HEK293 (cell line): ENCODE measurements around the gene RASAL2.

Experiments used
- BCL11A ChIP-seq: fragments of 450-650 bp; formaldehyde crosslinking; IDR thresholded peaks from 2 replicates; pipeline ENCODE4 v1.5.1; 2016; ENCODE audit warnings: low read depth, missing biosample characterization, missing genetic modification characterization
- GLI4 ChIP-seq: fragments of 450-650 bp; formaldehyde crosslinking; IDR thresholded peaks from 2 replicates; pipeline ENCODE4 v1.5.1; 2016; ENCODE audit warnings: missing biosample characterization, missing genetic modification characterization
- ZNF24 ChIP-seq: fragments of 450-650 bp; formaldehyde crosslinking; IDR thresholded peaks from 2 replicates; pipeline ENCODE4 v1.5.1; 2016; ENCODE audit warnings: missing biosample characterization, missing genetic modification characterization
- ZNF423 ChIP-seq: fragments of 450-650 bp; formaldehyde crosslinking; IDR thresholded peaks from 2 replicates; pipeline ENCODE4 v1.5.1; 2016; ENCODE audit warnings: missing biosample characterization, missing genetic modification characterization
- ZNF510 ChIP-seq: fragments of 450-650 bp; formaldehyde crosslinking; IDR thresholded peaks from 2 replicates; pipeline ENCODE4 v1.5.1; 2018; ENCODE audit warnings: mild to moderate bottlenecking, missing genetic modification characterization, missing biosample characterization; ENCODE audit not compliant: insufficient replicate concordance
- ZNF623 ChIP-seq: fragments of 450-650 bp; formaldehyde crosslinking; IDR thresholded peaks from 2 replicates; pipeline ENCODE4 v1.5.1; 2016; ENCODE audit warnings: missing biosample characterization, missing genetic modification characterization
- ZNF785 ChIP-seq: fragments of 450-650 bp; formaldehyde crosslinking; IDR thresholded peaks from 2 replicates; pipeline ENCODE4 v1.5.1; 2016; ENCODE audit warnings: missing biosample characterization, missing genetic modification characterization
- TF ChIP-seq, protein P1 (sequence below): fragments of 450-650 bp; formaldehyde crosslinking; IDR thresholded peaks from 2 replicates; pipeline ENCODE4 v1.5.1; 2016; ENCODE audit warnings: missing biosample characterization, missing genetic modification characterization
- TF ChIP-seq, protein P2 (sequence below): fragments of 450-650 bp; formaldehyde crosslinking; IDR thresholded peaks from 2 replicates; pipeline ENCODE4 v1.5.1; 2016; ENCODE audit warnings: missing biosample characterization, missing genetic modification characterization
- TF ChIP-seq, protein P3 (sequence below): fragments of 450-650 bp; formaldehyde crosslinking; IDR thresholded peaks from 2 replicates; pipeline ENCODE4 v1.5.1; 2016; ENCODE audit warnings: missing biosample characterization, missing genetic modification characterization

DNA sequence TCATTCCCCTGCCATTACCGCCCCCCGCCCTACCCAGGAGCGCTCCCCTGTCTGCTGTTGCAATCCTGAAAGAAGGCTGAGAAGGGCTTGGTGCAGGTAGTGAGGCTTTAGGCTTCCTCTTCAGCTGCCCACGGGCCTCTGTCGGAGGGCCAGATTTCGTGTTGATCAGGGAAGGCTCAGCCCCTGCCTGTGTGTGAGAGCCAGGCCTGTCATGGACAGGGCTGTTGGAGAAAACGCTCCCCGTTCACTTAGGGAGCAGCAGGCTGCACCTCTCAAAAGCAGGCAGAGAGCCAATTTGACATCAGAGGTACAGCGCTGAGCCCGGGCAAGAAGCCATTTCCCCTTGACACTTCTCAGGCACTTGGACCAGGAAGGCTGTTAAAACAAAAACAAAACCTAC, 438.0 kb downstream of the RASAL2 start:
- TF ChIP-seq, protein P1, sequence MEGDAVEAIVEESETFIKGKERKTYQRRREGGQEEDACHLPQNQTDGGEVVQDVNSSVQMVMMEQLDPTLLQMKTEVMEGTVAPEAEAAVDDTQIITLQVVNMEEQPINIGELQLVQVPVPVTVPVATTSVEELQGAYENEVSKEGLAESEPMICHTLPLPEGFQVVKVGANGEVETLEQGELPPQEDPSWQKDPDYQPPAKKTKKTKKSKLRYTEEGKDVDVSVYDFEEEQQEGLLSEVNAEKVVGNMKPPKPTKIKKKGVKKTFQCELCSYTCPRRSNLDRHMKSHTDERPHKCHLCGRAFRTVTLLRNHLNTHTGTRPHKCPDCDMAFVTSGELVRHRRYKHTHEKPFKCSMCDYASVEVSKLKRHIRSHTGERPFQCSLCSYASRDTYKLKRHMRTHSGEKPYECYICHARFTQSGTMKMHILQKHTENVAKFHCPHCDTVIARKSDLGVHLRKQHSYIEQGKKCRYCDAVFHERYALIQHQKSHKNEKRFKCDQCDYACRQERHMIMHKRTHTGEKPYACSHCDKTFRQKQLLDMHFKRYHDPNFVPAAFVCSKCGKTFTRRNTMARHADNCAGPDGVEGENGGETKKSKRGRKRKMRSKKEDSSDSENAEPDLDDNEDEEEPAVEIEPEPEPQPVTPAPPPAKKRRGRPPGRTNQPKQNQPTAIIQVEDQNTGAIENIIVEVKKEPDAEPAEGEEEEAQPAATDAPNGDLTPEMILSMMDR, result no peak
- TF ChIP-seq, protein P2, sequence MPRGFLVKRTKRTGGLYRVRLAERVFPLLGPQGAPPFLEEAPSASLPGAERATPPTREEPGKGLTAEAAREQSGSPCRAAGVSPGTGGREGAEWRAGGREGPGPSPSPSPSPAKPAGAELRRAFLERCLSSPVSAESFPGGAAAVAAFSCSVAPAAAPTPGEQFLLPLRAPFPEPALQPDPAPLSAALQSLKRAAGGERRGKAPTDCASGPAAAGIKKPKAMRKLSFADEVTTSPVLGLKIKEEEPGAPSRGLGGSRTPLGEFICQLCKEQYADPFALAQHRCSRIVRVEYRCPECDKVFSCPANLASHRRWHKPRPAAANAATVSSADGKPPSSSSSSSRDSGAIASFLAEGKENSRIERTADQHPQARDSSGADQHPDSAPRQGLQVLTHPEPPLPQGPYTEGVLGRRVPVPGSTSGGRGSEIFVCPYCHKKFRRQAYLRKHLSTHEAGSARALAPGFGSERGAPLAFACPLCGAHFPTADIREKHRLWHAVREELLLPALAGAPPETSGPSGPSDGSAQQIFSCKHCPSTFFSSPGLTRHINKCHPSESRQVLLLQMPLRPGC, result no peak
- TF ChIP-seq BCL11A (tag by site-specific recombination) (no peak), ZNF423 (tag by site-specific recombination) (no peak), ZNF623 (tag by site-specific recombination) (no peak), ZNF785 (tag by site-specific recombination) (no peak), ZNF510 (tag by site-specific recombination) (no peak), GLI4 (tag by site-specific recombination) (no peak), ZNF24 (tag by site-specific recombination) (no peak)
- TF ChIP-seq, protein P3, sequence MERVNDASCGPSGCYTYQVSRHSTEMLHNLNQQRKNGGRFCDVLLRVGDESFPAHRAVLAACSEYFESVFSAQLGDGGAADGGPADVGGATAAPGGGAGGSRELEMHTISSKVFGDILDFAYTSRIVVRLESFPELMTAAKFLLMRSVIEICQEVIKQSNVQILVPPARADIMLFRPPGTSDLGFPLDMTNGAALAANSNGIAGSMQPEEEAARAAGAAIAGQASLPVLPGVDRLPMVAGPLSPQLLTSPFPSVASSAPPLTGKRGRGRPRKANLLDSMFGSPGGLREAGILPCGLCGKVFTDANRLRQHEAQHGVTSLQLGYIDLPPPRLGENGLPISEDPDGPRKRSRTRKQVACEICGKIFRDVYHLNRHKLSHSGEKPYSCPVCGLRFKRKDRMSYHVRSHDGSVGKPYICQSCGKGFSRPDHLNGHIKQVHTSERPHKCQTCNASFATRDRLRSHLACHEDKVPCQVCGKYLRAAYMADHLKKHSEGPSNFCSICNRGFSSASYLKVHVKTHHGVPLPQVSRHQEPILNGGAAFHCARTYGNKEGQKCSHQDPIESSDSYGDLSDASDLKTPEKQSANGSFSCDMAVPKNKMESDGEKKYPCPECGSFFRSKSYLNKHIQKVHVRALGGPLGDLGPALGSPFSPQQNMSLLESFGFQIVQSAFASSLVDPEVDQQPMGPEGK, result no peak
